Muscle layer of duodenum (tissue), 2 donors: ENCODE measurements around the gene SERPING1.

ENCODE experiments used
- H3K27ac ChIP-seq: one replicate; pipeline ENCODE4 v1.7.0; 2013; ENCODE audit warnings: mild to moderate bottlenecking, low read length
- H3K27me3 ChIP-seq: one replicate; pipeline ENCODE4 v1.7.0; 2013; ENCODE audit warnings: low read depth, mild to moderate bottlenecking, control low read depth, low read length
- H3K36me3 ChIP-seq, 2 donors: one replicate each; pipeline ENCODE4 v1.7.0; 2013; ENCODE audit warnings: low read length in 2 of 2, control low read depth in 1 of 2, mild to moderate bottlenecking in 1 of 2; ENCODE audit not compliant: insufficient read depth in 2 of 2, control insufficient read depth in 1 of 2
- H3K4me1 ChIP-seq, 2 donors: one replicate each; pipeline ENCODE4 v1.7.0; 2013; ENCODE audit warnings: low read length in 2 of 2, mild to moderate bottlenecking in 2 of 2, control low read depth in 1 of 2, moderate library complexity in 1 of 2; ENCODE audit not compliant: insufficient read depth in 2 of 2, control insufficient read depth in 1 of 2
- H3K4me3 ChIP-seq, 2 donors: one replicate each; pipeline ENCODE4 v1.7.0; 2013; ENCODE audit warnings: low read length in 2 of 2, low read depth in 1 of 2, mild to moderate bottlenecking in 1 of 2
- H3K9me3 ChIP-seq, 2 donors: one replicate each; pipeline ENCODE4 v1.7.0; 2013; ENCODE audit warnings: low read length in 2 of 2, control low read depth in 1 of 2, mild to moderate bottlenecking in 1 of 2; ENCODE audit not compliant: control insufficient read depth in 1 of 2
- donor health status: healthy.

SERPING1 gene

DNA sequence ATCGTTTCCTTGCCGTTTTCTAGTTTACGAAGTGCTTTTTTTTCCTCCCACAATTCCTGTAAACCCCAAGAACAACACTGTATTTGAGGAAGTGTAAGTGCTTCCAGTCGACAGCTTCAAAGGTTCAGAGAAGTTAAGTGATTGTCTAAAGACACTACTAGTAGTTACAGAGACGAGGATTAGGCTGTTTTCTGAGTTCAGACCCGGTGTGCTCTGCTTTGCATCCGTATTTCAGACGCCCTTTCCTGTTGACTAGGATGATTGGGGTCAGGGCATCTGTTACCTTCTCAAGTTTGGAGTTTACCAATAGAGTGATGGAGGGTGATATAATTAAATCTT is 60.5 kb downstream of the SERPING1 start:
- Histone ChIP-seq H3K4me1 (peaks cover 7 to 13% of the 10 kb centered on the region in 2 donors), H3K36me3 (peaks cover 28 to 37% of the 10 kb centered on the region in 2 donors), H3K9me3 (no peaks in the 10 kb centered on the region), H3K27me3 (no peaks in the 10 kb centered on the region), H3K4me3 (peak overlapping the region; percentile 94 to 95), H3K27ac (peak overlapping the region; percentile 82)

DNA sequence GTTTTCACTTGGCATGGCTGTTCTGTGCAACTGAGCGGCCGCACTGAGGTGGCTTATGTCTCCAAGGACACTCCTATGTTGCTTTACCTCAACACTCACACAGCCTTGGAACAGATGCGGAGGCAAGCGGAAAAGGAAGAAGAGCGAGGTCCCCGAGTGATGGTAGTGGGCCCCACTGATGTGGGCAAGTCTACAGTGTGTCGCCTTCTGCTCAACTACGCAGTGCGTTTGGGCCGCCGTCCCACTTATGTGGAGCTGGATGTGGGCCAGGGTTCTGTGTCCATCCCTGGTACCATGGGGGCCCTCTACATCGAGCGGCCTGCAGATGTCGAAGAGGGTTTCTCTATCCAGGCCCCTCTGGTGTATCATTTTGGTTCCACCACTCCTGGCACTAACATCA is 62.2 kb downstream of the SERPING1 start:
- Histone ChIP-seq H3K4me1 (peaks cover 7 to 13% of the 10 kb centered on the region in 2 donors), H3K27ac (no peak overlapping the region), H3K9me3 (no peaks in the 10 kb centered on the region), H3K27me3 (no peaks in the 10 kb centered on the region), H3K4me3 (no peak overlapping the region), H3K36me3 (peaks cover 28 to 37% of the 10 kb centered on the region in 2 donors)

DNA sequence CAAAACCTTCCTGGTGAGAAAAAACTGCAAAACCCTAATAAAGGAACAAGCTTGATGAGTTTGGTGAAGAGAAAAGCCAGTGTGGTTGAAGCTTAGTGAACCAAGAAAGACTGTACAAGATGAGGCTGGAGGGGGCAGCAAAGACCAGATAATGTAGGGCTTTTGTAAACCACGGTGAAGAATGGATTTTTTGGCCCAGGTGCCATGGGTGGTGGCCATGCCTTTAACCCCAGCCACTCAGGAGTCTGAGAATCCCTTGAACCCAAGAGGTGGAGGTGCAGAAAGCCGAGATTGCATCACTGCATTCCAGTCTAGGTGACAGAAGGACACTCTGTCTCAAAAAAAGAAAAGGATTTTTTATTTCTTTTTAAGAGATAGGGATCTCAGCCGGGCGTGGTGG is 65.4 kb downstream of the SERPING1 start:
- H3K27ac ChIP-seq, result no peak overlapping the region
- H3K36me3 ChIP-seq, result peaks cover 28 to 38% of the 10 kb centered on the region in 2 donors
- no peak overlapping the region for H3K4me3 ChIP-seq
- H3K9me3 ChIP-seq, result no peaks in the 10 kb centered on the region
- no peaks in the 10 kb centered on the region for H3K27me3 ChIP-seq
- peaks cover 8 to 15% of the 10 kb centered on the region in 2 donors for H3K4me1 ChIP-seq

DNA sequence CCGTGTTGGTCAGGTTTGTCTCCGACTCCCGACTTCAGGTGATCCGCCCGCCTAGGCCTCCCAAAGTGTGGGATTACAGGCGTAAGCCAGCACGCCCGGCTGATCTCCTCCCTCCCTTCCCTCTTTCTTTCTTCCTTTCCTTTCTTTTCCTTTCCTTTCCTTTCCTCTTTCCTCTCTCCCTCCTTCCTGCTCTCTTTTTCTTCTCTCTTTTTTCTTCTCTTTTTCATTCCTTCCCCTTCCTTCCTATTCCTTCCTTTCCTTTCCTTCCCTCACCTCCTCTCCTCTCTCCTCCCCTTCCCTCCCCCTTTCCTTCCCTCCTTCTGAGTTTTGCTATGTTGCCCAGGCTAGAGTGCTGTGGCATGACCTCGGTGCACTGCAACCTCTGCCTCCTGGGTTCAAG is 66.5 kb downstream of the SERPING1 start:
- H3K36me3 ChIP-seq, result peaks cover 28 to 43% of the 10 kb centered on the region in 2 donors
- H3K27ac ChIP-seq, result no peak overlapping the region
- peaks cover 7 to 8% of the 10 kb centered on the region in 2 donors for H3K4me1 ChIP-seq
- no peaks in the 10 kb centered on the region for H3K9me3 ChIP-seq
- no peaks in the 10 kb centered on the region for H3K27me3 ChIP-seq
- no peak overlapping the region for H3K4me3 ChIP-seq
